Epidermal melanocyte (primary cell): Measurements from ENCODE around the gene PCCB.
"Not testable (repeated sequence)": the region's sequence is repeated elsewhere in the genome, so short reads cannot be mapped to it uniquely, and the experiment has no call there.

Experiments
- DNase-seq: peaks from one replicate; pipeline ENCODE4 v3.0.0; 2011; ENCODE audit warnings: low spot score; ENCODE audit not compliant: insufficient read length

Gene PCCB

GRCh38 chr3:136326316-136326715, 76.2 kb downstream of the PCCB start:
- DNase-seq: no peak

- no peak for DNase-seq
Observed at GRCh38 chr3:136327671-136328070, 77.5 kb downstream of the PCCB start.

- no peak for DNase-seq
Observed at GRCh38 chr3:136329593-136329992, 79.5 kb downstream of the PCCB start.

- no peak for DNase-seq
Observed at GRCh38 chr3:136330900-136331299, 80.8 kb downstream of the PCCB start.

GRCh38 chr3:136332302-136332701, 82.2 kb downstream of the PCCB start:
- no peak for DNase-seq

- no peak for DNase-seq
Observed at GRCh38 chr3:136332776-136333175, 82.6 kb downstream of the PCCB start.

- no peak for DNase-seq
Observed at GRCh38 chr3:136334209-136334608, 84.1 kb downstream of the PCCB start.

GRCh38 chr3:136334726-136335125, 84.6 kb downstream of the PCCB start:
- not testable (repeated sequence) for DNase-seq

- DNase-seq: no peak
Observed at GRCh38 chr3:136336329-136337100, 86.4 kb downstream of the PCCB start.

GRCh38 chr3:136343446-136343845, 93.3 kb downstream of the PCCB start:
- DNase-seq: peak; percentile 14

- DNase-seq: peak; percentile 39
Observed at GRCh38 chr3:136343873-136344555, 93.9 kb downstream of the PCCB start.

- DNase-seq: no peak
Observed at GRCh38 chr3:136346486-136346885, 96.3 kb downstream of the PCCB start.

- peak; percentile 59 for DNase-seq
Observed at GRCh38 chr3:136350132-136350531, 100.0 kb downstream of the PCCB start.

GRCh38 chr3:136350557-136350956, 100.4 kb downstream of the PCCB start:
- no peak for DNase-seq

GRCh38 chr3:136351351-136351750, 101.2 kb downstream of the PCCB start:
- DNase-seq: no peak

- no peak for DNase-seq
Observed at GRCh38 chr3:136351905-136352304, 101.8 kb downstream of the PCCB start.

- no peak for DNase-seq
Observed at GRCh38 chr3:136353461-136353860, 103.3 kb downstream of the PCCB start.

- no peak for DNase-seq
Observed at GRCh38 chr3:136366289-136366688, 116.1 kb downstream of the PCCB start.

GRCh38 chr3:136375800-136376199, 125.7 kb downstream of the PCCB start:
- not testable (repeated sequence) for DNase-seq

GRCh38 chr3:136377508-136377907, 127.4 kb downstream of the PCCB start:
- DNase-seq: no peak

- no peak for DNase-seq
Observed at GRCh38 chr3:136378011-136378410, 127.9 kb downstream of the PCCB start.
